Naive thymus-derived CD4-positive, alpha-beta T cell (primary cell): ENCODE data around the gene ZNF346. TPM values are rescaled to one million over a fixed set of nuclear protein-coding genes. Genes with fewer than 3 reads are reported as not detected.

Experiments used
- ATAC-seq: fragments of 150-1000 bp; cut with Tn5 transposase; 2 replicates; pipeline ENCODE4 v1.10.0; 2021; ENCODE audit warnings: mild to moderate bottlenecking, moderate library complexity
- CTCF ChIA-PET: fragments of 350-600 bp; sonication (Branson Sonifier 250); formaldehyde crosslinking; loops from one replicate; lab custom pipeline; 2021; ENCODE audit warnings: antibody characterized with exemption; lab: Charles Lee
- POLR2A ChIA-PET: fragments of 350-600 bp; sonication (Branson Sonifier 250); formaldehyde crosslinking; loops from one replicate; lab custom pipeline; 2021; ENCODE audit warnings: antibody characterized with exemption, inconsistent platforms; lab: Charles Lee
- DNase-seq, 9 donors: peaks; one replicate each; pipeline versions ENCODE4 v3.0.0 to v3.0.0-alpha.2; 2020 to 2022; ENCODE audit warnings: mixed read lengths in 1 of 9
- H3K27ac ChIP-seq: one replicate; pipeline ENCODE4 v1.7.0; 2013; ENCODE audit warnings: mild to moderate bottlenecking, low read depth, low read length, moderate library complexity
- H3K27me3 ChIP-seq, 2 donors: one replicate each; pipeline ENCODE4 v1.7.0; 2013; ENCODE audit warnings: low read length in 2 of 2, mild to moderate bottlenecking in 2 of 2, moderate library complexity in 2 of 2; ENCODE audit not compliant: control insufficient read depth in 2 of 2, insufficient read depth in 2 of 2
- H3K36me3 ChIP-seq, 3 experiments: 1 replicate in 2 of 3; 2 replicates in 1 of 3; pipeline ENCODE4 v1.7.0; 2013; ENCODE audit warnings: low read length in 3 of 3, mild to moderate bottlenecking in 3 of 3, moderate library complexity in 1 of 3; ENCODE audit not compliant: insufficient read depth in 3 of 3, control insufficient read depth in 2 of 3
- H3K4me1 ChIP-seq, 2 donors: one replicate each; pipeline ENCODE4 v1.7.0; 2013; ENCODE audit warnings: low read length in 2 of 2, mild to moderate bottlenecking in 2 of 2, moderate library complexity in 1 of 2; ENCODE audit not compliant: control insufficient read depth in 2 of 2, insufficient read depth in 2 of 2
- H3K4me3 ChIP-seq: 2 replicates; pipeline ENCODE4 v1.7.0; 2013; ENCODE audit warnings: mild to moderate bottlenecking, low read length
- H3K9me3 ChIP-seq, 3 experiments: 1 replicate in 2 of 3; 2 replicates in 1 of 3; pipeline ENCODE4 v1.7.0; 2013; ENCODE audit warnings: low read length in 3 of 3; ENCODE audit not compliant: control insufficient read depth in 2 of 3
- H3K27ac Mint-ChIP-seq, 9 donors: one replicate each; pipeline ENCODE4 v1.8.0; 2020 to 2022; ENCODE audit warnings: mixed read lengths in 9 of 9, mild to moderate bottlenecking in 8 of 9, moderate library complexity in 5 of 9, inconsistent platforms in 2 of 9
- H3K27me3 Mint-ChIP-seq, 5 donors: one replicate each; pipeline ENCODE4 v1.8.0; 2021 to 2022; ENCODE audit warnings: mixed read lengths in 5 of 5, mild to moderate bottlenecking in 1 of 5
- H3K36me3 Mint-ChIP-seq, 5 donors: one replicate each; pipeline ENCODE4 v1.8.0; 2020 to 2022; ENCODE audit warnings: mixed read lengths in 5 of 5, mild to moderate bottlenecking in 3 of 5, inconsistent platforms in 1 of 5
- H3K4me1 Mint-ChIP-seq, 7 donors: one replicate each; pipeline ENCODE4 v1.8.0; 2020 to 2022; ENCODE audit warnings: mixed read lengths in 7 of 7, mild to moderate bottlenecking in 3 of 7, inconsistent platforms in 1 of 7
- H3K4me3 Mint-ChIP-seq, 10 donors: one replicate each; pipeline ENCODE4 v1.8.0; 2020 to 2022; ENCODE audit warnings: mild to moderate bottlenecking in 10 of 10, mixed read lengths in 10 of 10, moderate library complexity in 6 of 10, inconsistent platforms in 2 of 10
- H3K9me3 Mint-ChIP-seq, 11 donors: one replicate each; pipeline ENCODE4 v1.8.0; 2020 to 2022; ENCODE audit warnings: mixed read lengths in 11 of 11, mild to moderate bottlenecking in 4 of 11, inconsistent platforms in 1 of 11, moderate library complexity in 1 of 11
- intact Hi-C, 2 donors: fragments of 100-400 bp; cut with micrococcal nuclease; formaldehyde crosslinking; loops; one replicate each; pipeline ENCODE4 v1.15.1; 2023
- polyA plus RNA-seq, 2 donors: library from polyadenylated mRNA; unstranded; fragments of 300-500 nt; fragmentation: Illumina TruSeq; gene quantifications; one replicate each; pipeline ENCODE4 v1.2.3, GENCODE V29; 2021
- total RNA-seq, 6 experiments: library from RNA in 5 of 6; stranded (reverse) in 5 of 6; gene quantifications; 1 replicate in 5 of 6; 2 replicates in 1 of 6; pipeline ENCODE4 v1.2.3 and lab custom pipeline; 2021 to 2026

ZNF346 gene
- total and polyA plus RNA-seq, 7 experiments from 2014 or later: 13.4 to 28.2 (median 23.9) TPM

GRCh38 chr5:177071666-177072385, 49.3 kb downstream of the ZNF346 start:
- ChIA-PET POLR2A (interaction anchor here (1.5 kb wide), 1 partner anchor 14 kb away, joined by 4 read pairs; the partner anchor contains the start of gene FGFR4), CTCF (interaction anchor here (0.6 to 3.6 kb wide), 8 partner anchors 13 to 464 kb away, joined by 3 to 19 read pairs (median 4); partner anchors contain the start of genes FGFR4 and ZNF346)
- H3K27me3 Mint-ChIP-seq: no peaks in the 10 kb centered on the region
- intact Hi-C loops: loop anchor here (1.0 kb wide), 1 partner anchor 40 kb away; no protein-coding TSS in a partner anchor
- Histone ChIP-seq H3K27me3 (no peaks in the 10 kb centered on the region), H3K4me1 (no peaks in the 10 kb centered on the region), H3K4me3 (no peak overlapping the region), H3K36me3 (peaks cover 0 to 9% (median 0%) of the 10 kb centered on the region in 3 experiments), H3K9me3 (no peaks in the 10 kb centered on the region), H3K27ac (no peak overlapping the region)
- peaks cover 0 to 21% (median 7%) of the 10 kb centered on the region in 5 donors for H3K36me3 Mint-ChIP-seq
- DNase-seq (peak in 8 of 9 donors; percentile 41 to 70 (median 60)), ATAC-seq (peak; percentile 90)
- peaks cover 2 to 12% (median 5%) of the 10 kb centered on the region in 7 donors for H3K4me1 Mint-ChIP-seq
- H3K27ac Mint-ChIP-seq: peak overlapping the region in 2 of 9 donors; percentile 15 to 43
- no peaks in the 10 kb centered on the region for H3K9me3 Mint-ChIP-seq
- H3K4me3 Mint-ChIP-seq: peak overlapping the region in 2 of 10 donors; percentile 5 to 57

DNA sequence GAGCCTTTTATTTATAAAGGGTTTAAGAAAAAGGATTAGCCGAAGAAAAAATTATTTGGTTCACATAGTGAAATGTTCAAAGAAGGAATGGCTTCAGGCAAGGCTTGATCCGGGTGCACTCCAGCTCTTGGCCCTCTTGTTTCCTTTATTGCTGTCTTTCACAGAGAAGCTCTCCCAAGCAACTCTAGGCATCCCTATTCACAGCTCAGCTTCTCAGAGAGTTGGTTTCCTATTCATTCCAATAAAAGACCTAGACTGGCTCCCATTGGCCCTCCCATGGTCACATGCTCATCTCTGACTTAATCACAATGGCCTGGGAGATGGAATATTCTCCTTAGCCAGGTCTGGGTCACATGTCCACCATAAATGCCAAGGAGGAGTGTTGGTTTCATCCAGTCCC, 54.8 kb downstream of the ZNF346 start:
- no peaks in the 10 kb centered on the region for H3K27me3 ChIP-seq
- Mint-ChIP-seq H3K9me3 (no peaks in the 10 kb centered on the region), H3K27me3 (peaks cover 0 to under 1% (median 0%) of the 10 kb centered on the region in 5 donors), H3K36me3 (peaks cover 0 to 13% (median 4%) of the 10 kb centered on the region in 5 donors), H3K4me3 (no peak overlapping the region), H3K4me1 (no peaks in the 10 kb centered on the region), H3K27ac (peak overlapping the region in 1 of 9 donors; percentile 48)
- DNase-seq: no peak
- no peaks in the 10 kb centered on the region for H3K36me3 ChIP-seq
- POLR2A ChIA-PET: no interaction called here
- ATAC-seq: no peak
- no peak overlapping the region for H3K27ac ChIP-seq
- no peak overlapping the region for H3K4me3 ChIP-seq
- no peaks in the 10 kb centered on the region for H3K4me1 ChIP-seq
- H3K9me3 ChIP-seq: no peaks in the 10 kb centered on the region
- intact Hi-C loops: no loop called here
- CTCF ChIA-PET: no interaction called here

GRCh38 chr5:177079606-177080005, 57.1 kb downstream of the ZNF346 start:
- peaks cover 0 to 6% (median 0%) of the 10 kb centered on the region in 7 donors for H3K4me1 Mint-ChIP-seq
- ATAC-seq: no peak

DNA sequence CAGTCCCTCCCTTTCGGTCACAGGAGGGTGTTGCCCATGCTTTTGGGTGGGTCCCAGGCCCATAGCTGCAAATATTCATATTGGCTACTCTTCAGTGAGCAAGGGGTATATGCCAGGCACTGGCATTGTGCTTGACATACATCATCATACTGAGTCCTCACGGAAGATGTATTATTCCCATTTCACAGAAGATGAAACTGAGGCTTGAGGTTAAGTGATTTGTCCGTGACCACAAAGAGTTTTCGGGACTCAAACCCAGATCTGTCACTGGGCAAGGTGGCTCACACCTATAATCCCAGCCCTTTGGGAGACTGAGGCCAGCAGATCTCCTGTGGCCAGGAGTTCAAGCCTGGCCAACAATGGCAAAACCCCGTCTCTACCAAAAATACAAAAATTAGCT, 57.8 kb downstream of the ZNF346 start:
- Mint-ChIP-seq H3K4me3 (no peak overlapping the region), H3K4me1 (peaks cover 0 to 6% (median 0%) of the 10 kb centered on the region in 7 donors), H3K36me3 (peaks cover 0 to 8% (median 0%) of the 10 kb centered on the region in 5 donors), H3K9me3 (no peaks in the 10 kb centered on the region), H3K27ac (peak overlapping the region in 1 of 9 donors; percentile 59), H3K27me3 (peaks cover 0 to 18% (median 0%) of the 10 kb centered on the region in 5 donors)
- DNase-seq: no peak
- H3K27me3 ChIP-seq: no peaks in the 10 kb centered on the region
- POLR2A ChIA-PET: no interaction called here
- H3K4me3 ChIP-seq: no peak overlapping the region
- no peak for ATAC-seq
- H3K9me3 ChIP-seq: no peaks in the 10 kb centered on the region
- no peak overlapping the region for H3K27ac ChIP-seq
- CTCF ChIA-PET: no interaction called here
- no peaks in the 10 kb centered on the region for H3K36me3 ChIP-seq
- intact Hi-C loops: no loop called here
- no peaks in the 10 kb centered on the region for H3K4me1 ChIP-seq

More at GRCh38 chr5:177079606-177080005, 57.1 kb downstream of the ZNF346 start:
- H3K4me3 Mint-ChIP-seq: no peak overlapping the region
- H3K36me3 ChIP-seq: no peaks in the 10 kb centered on the region
- H3K27ac ChIP-seq: no peak overlapping the region
- no peaks in the 10 kb centered on the region for H3K4me1 ChIP-seq
- peaks cover 0 to 8% (median 0%) of the 10 kb centered on the region in 5 donors for H3K36me3 Mint-ChIP-seq
- H3K4me3 ChIP-seq: no peak overlapping the region
- CTCF ChIA-PET: no interaction called here
- intact Hi-C loops: no loop called here
- no peaks in the 10 kb centered on the region for H3K9me3 ChIP-seq
- H3K27me3 ChIP-seq: no peaks in the 10 kb centered on the region
- POLR2A ChIA-PET: interaction anchor here (0.7 kb wide), 1 partner anchor 1125 kb away, joined by 4 read pairs; the partner anchor contains the start of gene HNRNPAB
- no peak overlapping the region for H3K27ac Mint-ChIP-seq
- DNase-seq: no peak
- no peaks in the 10 kb centered on the region for H3K9me3 Mint-ChIP-seq
- H3K27me3 Mint-ChIP-seq: peaks cover 0 to 14% (median 0%) of the 10 kb centered on the region in 5 donors

- peaks cover 5 to 13% (median 6%) of the 10 kb centered on the region in 7 donors for H3K4me1 Mint-ChIP-seq
- ATAC-seq: no peak
- ChIA-PET CTCF (no interaction called here), POLR2A (interaction anchor here (0.6 kb wide), 1 partner anchor 131 kb away, joined by 11 read pairs; no protein-coding TSS in a partner anchor)
- H3K4me3 ChIP-seq: no peak overlapping the region
- intact Hi-C loops: no loop called here
- no peaks in the 10 kb centered on the region for H3K9me3 Mint-ChIP-seq
- H3K27me3 Mint-ChIP-seq: peaks cover 0 to 28% (median 0%) of the 10 kb centered on the region in 5 donors
- peaks cover 0 to 3% (median 0%) of the 10 kb centered on the region in 5 donors for H3K36me3 Mint-ChIP-seq
- H3K27me3 ChIP-seq: no peaks in the 10 kb centered on the region
- no peak overlapping the region for H3K27ac ChIP-seq
- DNase-seq: no peak
- H3K27ac Mint-ChIP-seq: no peak overlapping the region
- no peaks in the 10 kb centered on the region for H3K9me3 ChIP-seq
- H3K4me1 ChIP-seq: no peaks in the 10 kb centered on the region
- H3K4me3 Mint-ChIP-seq: no peak overlapping the region
- H3K36me3 ChIP-seq: no peaks in the 10 kb centered on the region
Observed at GRCh38 chr5:177081859-177082258, 59.4 kb downstream of the ZNF346 start.

GRCh38 chr5:177083357-177083756, 60.9 kb downstream of the ZNF346 start:
- Histone ChIP-seq H3K4me3 (no peak overlapping the region), H3K27ac (no peak overlapping the region), H3K9me3 (no peaks in the 10 kb centered on the region), H3K4me1 (peaks cover 4 to 6% of the 10 kb centered on the region in 2 donors), H3K36me3 (no peaks in the 10 kb centered on the region), H3K27me3 (no peaks in the 10 kb centered on the region)
- ATAC-seq (no peak), DNase-seq (no peak)
- ChIA-PET CTCF (no interaction called here), POLR2A (no interaction called here)
- peaks cover 0 to 36% (median 4%) of the 10 kb centered on the region in 5 donors for H3K27me3 Mint-ChIP-seq
- intact Hi-C loops: no loop called here
- peaks cover 10 to 18% (median 11%) of the 10 kb centered on the region in 7 donors for H3K4me1 Mint-ChIP-seq
- no peaks in the 10 kb centered on the region for H3K9me3 Mint-ChIP-seq
- H3K27ac Mint-ChIP-seq: peak overlapping the region in 1 of 9 donors; percentile 32
- no peaks in the 10 kb centered on the region for H3K36me3 Mint-ChIP-seq
- H3K4me3 Mint-ChIP-seq: no peak overlapping the region
